Kidney epithelial cell (primary cell): ENCODE measurements around the gene MAX. TPM values are rescaled to one million over a fixed set of nuclear protein-coding genes. Genes with fewer than 3 reads are reported as not detected.

ENCODE experiments used
- DNase-seq: peaks from one replicate; pipeline ENCODE4 v3.0.0-alpha.2; 2010; ENCODE audit warnings: low read depth
- H3K27me3 ChIP-seq: 2 replicates; pipeline ENCODE4 v1.6.0; 2011; ENCODE audit warnings: low read length; ENCODE audit not compliant: control insufficient read depth, insufficient read depth
- H3K36me3 ChIP-seq: 2 replicates; pipeline ENCODE4 v1.5.1; 2011; ENCODE audit warnings: low read length; ENCODE audit not compliant: control insufficient read depth, insufficient read depth
- H3K4me3 ChIP-seq: 2 replicates; pipeline ENCODE4 v1.5.1; 2011; ENCODE audit warnings: low read depth, mild to moderate bottlenecking, control low read depth, low read length
- CTCF ChIP-seq: IDR thresholded peaks from 2 replicates; pipeline ENCODE4 v1.5.1; 2011; ENCODE audit warnings: mild to moderate bottlenecking, moderate library complexity, low read length, control low read depth, inconsistent platforms; ENCODE audit not compliant: insufficient read depth, poor library complexity, severe bottlenecking
- total RNA-seq: library from RNA; depleted of rRNA; stranded (reverse); fragments of >200 nt; gene quantifications from 2 replicates; pipeline ENCODE4 v1.2.3, GENCODE V29; 2015

Gene MAX
- total RNA-seq, 1 donor from 2014 or later = 59.5 TPM

DNA sequence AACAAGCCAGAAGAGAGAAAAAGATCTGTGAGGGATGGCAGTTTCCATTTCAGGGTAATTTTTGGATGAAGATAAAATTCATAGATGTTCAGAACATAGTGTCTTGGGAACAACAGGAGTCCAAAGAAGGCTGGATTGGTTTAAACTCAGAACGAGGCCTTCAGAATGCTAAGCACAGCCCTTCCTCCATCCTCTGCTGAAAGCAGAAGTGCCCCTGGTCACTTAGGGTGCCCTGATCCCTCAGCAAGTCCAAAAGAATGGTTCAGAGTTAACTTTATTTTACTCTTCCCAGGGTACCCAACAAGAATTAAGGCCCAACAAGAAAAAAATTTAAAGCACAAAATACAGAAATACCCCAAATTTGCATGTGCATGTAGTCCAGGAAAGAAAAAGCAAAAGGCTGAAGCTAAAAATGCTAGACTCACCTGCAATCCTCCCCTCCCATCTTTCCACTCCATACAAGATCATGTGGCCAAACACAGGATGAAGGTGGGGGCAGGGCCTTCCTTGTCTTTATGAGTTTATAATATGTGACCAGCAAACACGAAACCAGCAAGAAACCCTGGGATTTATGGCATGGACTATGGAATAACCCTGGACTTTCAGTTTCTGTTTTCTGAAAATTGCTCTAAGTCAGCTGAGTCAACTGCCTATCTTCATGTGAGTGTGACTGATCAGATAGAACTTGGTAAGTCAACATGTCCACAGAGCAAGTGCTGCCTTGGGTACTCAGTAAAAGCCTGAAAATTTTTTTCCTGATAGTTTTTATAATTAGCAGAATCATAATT lies 21.2 kb downstream of the MAX start:
- DNase-seq = no peak
- H3K36me3 ChIP-seq = no peaks in the 10 kb centered on the region

DNA sequence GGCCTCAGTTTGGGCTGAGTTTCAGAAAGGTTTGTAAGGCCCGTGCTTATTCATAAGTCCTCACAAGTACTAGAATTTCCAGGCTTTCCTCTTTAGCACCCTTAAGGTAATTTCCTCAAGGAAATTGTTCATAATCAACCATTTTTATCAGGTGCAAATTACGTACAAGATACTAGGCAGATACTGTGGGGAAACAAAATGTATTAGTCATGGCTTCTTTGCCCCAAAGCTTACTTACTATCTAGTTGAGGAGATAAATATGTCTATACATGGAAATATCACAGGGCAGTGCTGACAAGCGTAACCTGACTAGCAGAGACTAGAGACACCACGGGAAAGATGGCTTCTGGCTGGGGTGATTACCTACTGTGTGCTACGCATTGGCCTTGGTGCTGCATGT lies 22.5 kb downstream of the MAX start:
- Histone ChIP-seq H3K27me3 (no peaks in the 10 kb centered on the region), H3K4me3 (no peak overlapping the region), H3K36me3 (no peaks in the 10 kb centered on the region)
- no peak for TF ChIP-seq CTCF
- DNase-seq = no peak

More for the DNA sequence above, 21.2 kb downstream of the MAX start:
- no peak for TF ChIP-seq CTCF
- H3K27me3 ChIP-seq = no peaks in the 10 kb centered on the region
- H3K4me3 ChIP-seq = no peak overlapping the region

GRCh38 chr14:65079201-65079600 lies 23.1 kb downstream of the MAX start:
- no peak for TF ChIP-seq CTCF
- H3K36me3 ChIP-seq = no peaks in the 10 kb centered on the region
- no peak overlapping the region for H3K4me3 ChIP-seq
- no peak for DNase-seq
- no peaks in the 10 kb centered on the region for H3K27me3 ChIP-seq

DNA sequence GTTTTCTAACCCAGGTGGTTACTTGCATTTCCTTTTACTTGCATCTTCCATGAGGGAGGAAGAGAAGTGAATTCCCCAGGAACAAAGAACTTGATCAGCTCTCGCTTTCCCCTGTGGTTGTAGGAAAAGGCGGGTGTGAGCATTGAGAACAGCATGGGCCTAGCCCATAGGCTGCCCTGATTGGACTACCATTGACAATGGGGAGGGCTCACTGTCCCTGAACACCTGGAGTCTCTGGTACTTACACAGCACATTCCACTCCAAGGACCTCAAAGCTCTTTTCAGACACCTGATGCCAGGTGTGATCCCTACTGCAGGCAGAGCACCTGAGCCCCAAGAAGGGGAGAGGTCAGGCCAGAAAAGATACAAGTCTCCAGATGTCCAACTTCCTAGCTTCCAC lies 25.0 kb downstream of the MAX start:
- TF ChIP-seq CTCF = no peak
- DNase-seq = no peak
- no peaks in the 10 kb centered on the region for H3K36me3 ChIP-seq
- no peak overlapping the region for H3K4me3 ChIP-seq
- H3K27me3 ChIP-seq = no peaks in the 10 kb centered on the region

DNA sequence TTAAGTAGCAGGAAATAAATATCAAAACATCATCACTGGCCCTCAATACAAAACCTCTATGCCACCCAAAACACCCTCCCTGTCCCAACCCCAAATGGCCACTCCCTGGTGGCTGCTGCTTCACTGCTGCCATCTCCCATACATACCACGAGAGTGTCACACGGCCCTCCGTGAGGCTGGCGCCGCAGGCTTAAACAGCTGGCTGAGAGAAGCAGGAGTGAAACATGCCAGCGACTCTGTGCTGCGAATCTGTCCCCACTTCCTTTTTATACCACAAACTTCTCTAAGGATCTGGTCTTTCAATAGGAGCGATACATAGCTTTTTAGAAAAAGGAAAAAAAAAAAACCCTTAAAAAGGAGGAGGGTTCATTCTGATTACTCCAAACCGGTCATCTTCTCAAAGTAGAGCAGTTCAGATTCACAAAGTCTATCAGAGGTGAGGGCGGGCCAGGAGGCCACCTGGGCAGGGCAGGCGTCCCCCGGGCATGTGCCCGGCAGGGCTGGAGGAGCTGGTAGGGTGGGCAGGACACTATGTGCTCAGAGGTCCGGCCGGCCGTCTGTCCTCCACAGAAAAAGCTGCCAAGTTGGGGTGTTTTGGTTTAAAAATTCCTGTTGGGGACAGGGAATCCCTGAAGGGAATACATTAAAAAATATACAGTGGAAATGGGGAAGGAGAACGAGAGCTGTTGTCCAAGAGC lies 26.5 kb downstream of the MAX start:
- TF ChIP-seq CTCF = no peak
- Histone ChIP-seq H3K36me3 (no peaks in the 10 kb centered on the region), H3K4me3 (no peak overlapping the region), H3K27me3 (no peaks in the 10 kb centered on the region)
- DNase-seq = no peak
